Measurements from ENCODE around the gene ZNF189.

The ZNF189 gene

GRCh38 chr9:101457003-101457402 is 58.4 kb downstream of the ZNF189 start:
- no peak for DNase-seq

- DNase-seq = no peak
Observed at GRCh38 chr9:101458963-101459631, 60.4 kb downstream of the ZNF189 start.

Data from T1000 (cell line).